NCI-H2227 (cell line): Measurements from ENCODE around the gene SOBP.

Experiments
- DNase-seq: peaks from one replicate; lab custom pipeline; 2025; ENCODE audit not compliant: unreplicated experiment; lab: John Stamatoyannopoulos, UW

The SOBP gene

DNA sequence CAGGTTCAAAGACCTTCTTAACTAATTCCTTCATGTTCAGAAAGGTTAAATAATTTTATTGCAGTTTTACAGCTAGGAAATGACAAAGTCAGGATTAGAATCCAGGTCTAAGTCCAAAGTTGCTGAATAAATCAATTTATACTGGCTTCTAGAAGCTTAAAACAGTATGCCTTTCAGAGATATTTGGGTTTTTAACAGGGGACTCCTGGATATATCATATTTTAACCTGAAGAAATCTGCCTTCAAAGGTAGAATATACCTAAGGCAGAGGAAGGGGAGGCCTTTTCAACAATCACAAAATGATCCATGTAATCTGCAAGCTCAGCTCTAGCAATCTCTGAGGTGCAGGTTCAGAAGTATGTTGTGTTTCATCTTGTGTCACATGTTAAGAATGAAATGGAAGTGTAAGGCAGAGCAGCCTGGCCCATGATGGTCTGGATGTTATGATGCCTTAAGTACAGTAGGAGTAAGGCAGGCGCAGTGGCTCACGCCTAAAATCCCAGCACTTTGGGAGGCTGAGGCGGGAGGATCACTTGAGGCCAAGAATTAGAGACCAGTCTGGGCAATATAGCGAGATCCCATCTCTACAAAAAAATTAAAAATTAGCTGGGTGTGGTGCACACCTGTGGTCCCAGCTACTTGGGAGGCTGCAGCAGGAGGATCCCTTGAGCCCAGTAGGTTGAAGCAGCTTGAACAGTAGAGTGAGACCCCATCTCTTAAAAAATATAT, 123.9 kb downstream of the SOBP start:
- no peak for DNase-seq

GRCh38 chr6:107614828-107615227, 124.9 kb downstream of the SOBP start:
- DNase-seq, result no peak

DNA sequence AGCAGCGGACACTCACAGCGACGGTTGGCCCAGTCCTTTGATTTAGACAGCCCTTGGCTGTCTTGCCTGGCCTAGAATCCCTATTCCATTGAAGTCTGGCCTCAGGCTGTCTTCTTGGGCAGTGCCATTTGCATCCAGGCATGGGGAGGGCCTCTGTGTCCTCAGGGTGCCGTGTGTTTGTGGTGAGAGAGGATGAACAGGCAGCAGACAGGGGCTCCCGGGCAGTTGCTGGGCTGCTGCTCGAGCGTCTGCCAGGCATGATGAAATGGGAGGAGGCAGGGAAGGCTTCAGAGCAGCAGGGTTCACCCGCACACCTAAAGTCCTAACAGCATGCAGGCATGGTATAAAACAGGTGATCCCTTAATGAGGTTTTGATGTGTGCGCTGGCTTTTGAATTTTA, 126.9 kb downstream of the SOBP start:
- DNase-seq, result peak; percentile 44

- no peak for DNase-seq
Observed at GRCh38 chr6:107617341-107617932, 127.5 kb downstream of the SOBP start.

- no peak for DNase-seq
Observed at GRCh38 chr6:107618672-107619071, 128.8 kb downstream of the SOBP start.

- no peak for DNase-seq
Observed at GRCh38 chr6:107620732-107621131, 130.8 kb downstream of the SOBP start.

- peak; percentile 52 for DNase-seq
Observed at GRCh38 chr6:107621229-107621937, 131.5 kb downstream of the SOBP start.

GRCh38 chr6:107622269-107622668, 132.4 kb downstream of the SOBP start:
- no peak for DNase-seq

- DNase-seq, result no peak
Observed at GRCh38 chr6:107624050-107624449, 134.1 kb downstream of the SOBP start.

DNA sequence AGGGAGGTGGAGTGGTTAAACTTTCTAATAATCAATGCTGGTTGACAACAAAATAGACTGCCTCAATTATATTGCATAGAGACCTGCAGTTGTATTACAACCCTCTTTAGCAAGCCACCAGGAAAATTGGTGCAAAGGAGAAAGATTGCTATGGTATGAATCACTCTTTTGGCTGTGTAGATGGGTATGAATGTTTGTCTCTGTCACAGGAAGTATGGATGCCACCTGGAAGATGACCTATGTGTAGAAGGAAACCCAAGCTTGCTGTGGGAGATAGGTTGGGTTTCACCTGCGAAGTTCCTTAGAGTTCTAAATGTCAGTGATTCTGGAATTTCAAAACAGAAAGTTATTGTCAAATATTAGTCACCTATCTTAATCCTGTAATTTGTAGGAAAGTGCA, 134.6 kb downstream of the SOBP start:
- no peak for DNase-seq

DNA sequence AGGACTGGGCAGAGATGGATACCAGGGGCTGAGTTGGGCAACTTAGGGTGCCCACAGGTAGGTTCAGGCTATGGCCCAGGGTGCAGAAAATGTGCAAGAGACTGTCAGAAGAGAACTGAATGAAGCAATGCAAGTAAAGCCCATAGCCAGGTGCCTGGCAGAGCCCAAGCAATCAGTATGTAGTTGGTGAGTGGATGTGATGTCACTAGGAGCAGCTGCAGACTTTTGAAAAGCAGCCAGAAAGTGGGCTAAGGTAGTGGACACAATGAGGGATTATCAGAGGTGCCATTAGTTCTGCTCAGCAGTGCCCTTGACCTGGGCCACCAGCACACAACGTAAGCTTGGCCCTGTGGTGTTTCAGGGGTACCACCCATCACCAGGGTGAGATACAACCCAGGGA, 135.3 kb downstream of the SOBP start:
- DNase-seq, result no peak

DNA sequence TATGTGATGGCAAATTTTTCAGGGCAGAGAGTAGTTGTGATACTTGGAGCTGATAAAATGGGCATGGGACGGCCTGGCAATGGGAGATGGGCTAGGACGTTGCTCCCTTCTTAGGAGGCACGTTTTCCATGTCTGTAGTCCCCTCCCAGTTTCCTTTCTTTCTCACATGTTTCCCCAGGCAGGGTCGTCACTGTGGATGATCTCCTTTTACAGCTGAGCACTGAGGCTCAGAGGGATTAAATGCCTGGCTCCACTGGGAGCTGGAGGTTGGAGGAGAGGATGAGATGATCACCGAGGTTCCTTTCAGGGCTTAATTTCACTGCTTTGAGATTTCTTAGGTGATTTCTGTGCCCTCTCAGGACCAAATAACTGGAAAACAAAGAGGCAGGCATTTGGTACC, 136.7 kb downstream of the SOBP start:
- DNase-seq, result no peak

GRCh38 chr6:107627969-107628368, 138.1 kb downstream of the SOBP start:
- peak; percentile 22 for DNase-seq

GRCh38 chr6:107628878-107629277, 139.0 kb downstream of the SOBP start:
- DNase-seq, result no peak

GRCh38 chr6:107629548-107630129, 139.7 kb downstream of the SOBP start:
- DNase-seq, result no peak

GRCh38 chr6:107630348-107630977, 140.5 kb downstream of the SOBP start:
- DNase-seq, result no peak

DNA sequence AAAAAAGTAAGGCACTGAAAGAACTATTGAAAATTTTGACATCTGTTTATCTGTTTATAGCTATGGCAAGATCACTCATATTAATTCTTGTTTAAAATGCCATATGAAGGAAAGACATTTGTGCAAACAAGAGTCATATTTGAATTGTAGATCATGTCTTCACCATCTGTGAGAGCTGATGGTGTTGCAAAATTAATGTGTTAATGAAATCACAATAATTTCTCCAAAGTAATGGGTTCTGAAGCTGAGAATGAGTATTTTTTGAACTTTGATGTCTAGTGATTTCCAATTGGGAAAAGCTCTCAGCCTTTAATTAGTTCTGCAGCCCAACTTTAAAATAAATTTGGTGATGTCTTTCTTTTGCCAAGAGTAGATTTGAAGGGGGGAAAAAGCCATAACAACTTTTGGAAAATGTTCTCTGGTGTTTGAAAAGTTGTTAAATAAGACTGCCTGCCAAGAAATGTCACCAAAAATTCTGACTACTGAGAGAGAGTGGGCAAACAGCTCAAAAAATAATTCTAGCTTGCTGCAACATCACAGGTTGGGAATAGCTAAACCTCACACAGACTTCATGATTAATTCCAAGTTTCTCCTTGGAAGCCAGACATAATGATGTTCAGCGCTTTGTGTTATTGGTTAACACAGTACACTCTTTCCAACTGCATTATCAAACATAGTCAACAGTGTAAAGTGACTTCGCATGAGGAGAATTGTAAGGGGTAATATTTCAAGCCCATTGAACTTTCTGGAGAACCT, 142.6 kb downstream of the SOBP start:
- no peak for DNase-seq

DNA sequence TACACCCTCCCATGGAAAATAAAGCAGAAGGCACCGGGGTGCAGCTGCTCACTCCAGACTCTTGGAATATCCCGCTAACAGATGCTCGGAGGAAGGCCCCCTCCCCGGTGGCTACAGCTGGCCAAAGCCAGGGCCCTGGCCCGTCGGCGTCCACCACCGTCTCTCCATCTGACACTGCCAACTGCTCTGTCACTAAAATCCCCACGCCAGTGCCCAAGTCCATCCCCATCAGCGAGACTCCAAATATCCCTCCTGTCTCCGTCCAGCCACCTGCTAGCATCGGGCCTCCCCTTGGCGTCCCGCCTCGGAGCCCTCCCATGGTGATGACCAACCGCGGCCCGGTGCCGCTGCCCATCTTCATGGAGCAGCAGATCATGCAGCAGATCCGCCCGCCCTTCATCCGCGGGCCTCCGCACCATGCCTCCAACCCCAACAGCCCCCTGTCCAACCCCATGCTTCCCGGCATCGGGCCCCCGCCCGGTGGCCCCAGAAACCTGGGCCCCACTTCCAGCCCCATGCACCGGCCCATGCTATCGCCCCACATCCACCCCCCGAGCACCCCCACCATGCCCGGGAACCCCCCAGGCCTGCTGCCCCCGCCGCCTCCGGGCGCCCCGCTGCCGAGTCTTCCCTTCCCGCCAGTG, 143.9 kb downstream of the SOBP start:
- no peak for DNase-seq

DNA sequence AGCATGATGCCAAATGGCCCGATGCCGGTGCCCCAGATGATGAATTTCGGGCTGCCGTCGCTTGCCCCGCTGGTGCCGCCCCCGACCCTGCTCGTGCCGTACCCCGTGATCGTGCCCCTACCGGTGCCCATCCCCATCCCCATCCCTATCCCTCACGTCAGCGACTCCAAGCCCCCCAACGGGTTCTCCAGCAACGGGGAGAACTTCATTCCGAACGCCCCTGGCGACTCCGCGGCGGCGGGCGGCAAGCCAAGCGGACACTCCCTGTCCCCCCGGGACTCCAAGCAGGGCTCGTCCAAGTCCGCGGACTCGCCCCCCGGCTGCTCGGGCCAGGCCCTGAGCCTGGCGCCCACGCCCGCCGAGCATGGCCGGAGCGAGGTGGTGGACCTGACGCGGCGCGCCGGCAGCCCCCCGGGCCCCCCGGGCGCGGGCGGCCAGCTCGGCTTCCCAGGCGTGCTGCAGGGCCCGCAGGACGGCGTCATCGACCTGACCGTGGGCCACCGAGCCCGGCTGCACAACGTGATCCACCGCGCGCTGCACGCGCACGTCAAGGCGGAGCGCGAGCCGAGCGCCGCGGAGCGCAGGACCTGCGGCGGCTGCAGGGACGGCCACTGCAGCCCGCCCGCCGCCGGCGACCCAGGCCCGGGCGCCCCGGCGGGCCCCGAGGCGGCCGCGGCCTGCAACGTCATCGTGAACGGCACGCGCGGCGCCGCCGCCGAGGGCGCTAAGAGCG, 144.6 kb downstream of the SOBP start:
- no peak for DNase-seq
